ENCODE data around the gene ZMYND8. TPM values are rescaled to one million over a fixed set of nuclear protein-coding genes. Genes with fewer than 3 reads are reported as not detected.
"Not testable (repeated sequence)": the region's sequence is repeated elsewhere in the genome, so short reads cannot be mapped to it uniquely, and the experiment has no call there.

Gene ZMYND8
- total and polyA plus RNA-seq, 2 donors, result 14.8 to 28.5 TPM

DNA sequence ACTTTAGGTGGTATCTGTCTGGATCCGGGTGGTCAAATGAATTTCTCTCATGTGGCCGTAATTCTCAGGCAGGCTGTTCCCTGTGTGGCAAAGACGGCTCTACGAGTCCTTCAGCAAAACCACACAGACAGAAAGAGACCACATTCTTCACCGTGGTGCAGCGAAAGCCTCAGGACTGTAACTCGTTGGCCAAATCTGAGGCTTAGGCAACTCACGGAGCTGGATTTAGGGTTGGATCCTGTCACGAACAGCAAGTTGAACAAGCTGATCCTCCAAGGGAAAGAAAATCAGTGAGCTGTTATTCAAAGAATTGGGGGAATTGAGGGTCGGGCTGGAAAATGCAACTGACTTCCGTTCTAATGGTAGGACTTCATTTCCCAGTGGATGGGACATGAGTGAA lies 167.4 kb downstream of the ZMYND8 start:
- no peaks in the 10 kb centered on the region for H3K27me3 ChIP-seq (ENCODE audit: control insufficient read depth in 2 of 2, insufficient read depth in 1 of 2, low read length in 1 of 2)
- no peak overlapping the region for H3K27ac ChIP-seq (ENCODE audit: low read depth in 1 of 2, low read length in 1 of 2)
- no peaks in the 10 kb centered on the region for H3K36me3 ChIP-seq (ENCODE audit: control insufficient read depth in 2 of 2, insufficient read depth in 2 of 2, low read length in 1 of 2)
- WGBS, result 62% methylated on average over 11 of the region's 11 CpGs
- DNase-seq (ENCODE audit: low read depth in 6 of 9, low spot score in 9 of 9), result no peak
- H3K9me3 ChIP-seq (ENCODE audit: control insufficient read depth in 2 of 2, insufficient read depth in 1 of 2, low read length in 1 of 2), result no peaks in the 10 kb centered on the region
- no peak overlapping the region for H3K4me3 ChIP-seq (ENCODE audit: low read length in 2 of 2)
- H3K4me1 ChIP-seq (ENCODE audit: control insufficient read depth in 2 of 2, insufficient read depth in 2 of 2, low read length in 2 of 2), result no peaks in the 10 kb centered on the region

DNA sequence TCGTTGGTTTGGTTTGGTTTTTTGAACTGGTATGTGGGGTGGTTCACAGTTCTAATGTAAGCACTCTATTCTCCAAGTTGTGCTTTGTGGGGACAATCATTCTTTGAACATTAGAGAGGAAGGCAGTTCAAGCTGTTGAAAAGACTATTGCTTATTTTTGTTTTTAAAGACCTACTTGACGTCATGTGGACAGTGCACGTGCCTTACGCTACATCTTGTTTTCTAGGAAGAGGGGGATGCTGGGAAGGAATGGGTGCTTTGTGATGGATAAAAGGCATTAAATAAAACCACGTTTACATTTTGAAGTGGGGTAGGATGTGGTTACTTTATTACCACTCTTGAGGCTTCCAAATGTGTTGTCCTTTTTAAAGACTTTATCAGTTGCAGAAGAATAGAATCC lies 168.0 kb downstream of the ZMYND8 start:
- Histone ChIP-seq H3K9me3 (ENCODE audit: control insufficient read depth in 2 of 2, insufficient read depth in 1 of 2, low read length in 1 of 2) (no peaks in the 10 kb centered on the region), H3K27me3 (ENCODE audit: control insufficient read depth in 2 of 2, insufficient read depth in 1 of 2, low read length in 1 of 2) (no peaks in the 10 kb centered on the region), H3K36me3 (ENCODE audit: control insufficient read depth in 2 of 2, insufficient read depth in 2 of 2, low read length in 1 of 2) (no peaks in the 10 kb centered on the region), H3K4me1 (ENCODE audit: control insufficient read depth in 2 of 2, insufficient read depth in 2 of 2, low read length in 2 of 2) (no peaks in the 10 kb centered on the region), H3K4me3 (ENCODE audit: low read length in 2 of 2) (no peak overlapping the region), H3K27ac (ENCODE audit: low read depth in 1 of 2, low read length in 1 of 2) (no peak overlapping the region)
- 64% methylated on average over 5 of the region's 5 CpGs for WGBS
- no peak for DNase-seq (ENCODE audit: low read depth in 6 of 9, low spot score in 9 of 9)

DNA sequence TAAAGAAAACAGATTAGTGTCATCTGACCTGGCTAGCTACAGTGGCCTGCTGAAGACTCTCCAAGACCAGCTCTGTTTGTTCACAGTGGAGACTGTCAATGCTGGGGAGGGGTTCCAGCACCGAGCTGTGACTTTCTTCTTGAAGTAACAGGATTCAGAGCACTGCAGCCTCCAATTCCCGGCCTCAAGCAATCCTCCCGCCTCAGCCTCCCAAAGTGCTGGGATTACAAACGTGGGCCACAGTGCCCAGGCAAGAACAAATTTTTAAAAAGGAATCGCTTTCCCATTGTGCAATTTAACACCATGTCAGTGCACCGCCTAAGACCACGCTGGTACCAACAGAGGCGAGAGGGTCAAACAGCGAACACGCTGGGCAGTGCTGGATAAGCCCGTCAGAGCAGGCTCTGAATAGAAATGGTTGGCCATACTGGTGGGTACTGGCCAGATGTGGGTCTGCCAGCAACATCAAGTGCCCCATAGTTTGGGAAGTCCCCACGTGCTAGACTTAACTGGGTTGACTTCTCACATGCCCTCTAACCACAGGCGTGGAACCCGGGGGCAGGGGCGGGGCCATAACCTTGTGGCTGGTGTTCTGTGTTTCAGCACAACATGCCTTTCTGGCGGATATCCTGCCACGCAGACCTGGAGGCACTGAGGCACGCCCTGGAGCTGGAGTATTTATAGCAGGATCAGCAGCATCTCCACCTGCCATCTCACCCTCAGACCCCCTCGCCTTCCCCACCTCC lies 168.9 kb downstream of the ZMYND8 start:
- H3K4me1 ChIP-seq (ENCODE audit: control insufficient read depth in 2 of 2, insufficient read depth in 2 of 2, low read length in 2 of 2), result no peaks in the 10 kb centered on the region
- no peaks in the 10 kb centered on the region for H3K27me3 ChIP-seq (ENCODE audit: control insufficient read depth in 2 of 2, insufficient read depth in 1 of 2, low read length in 1 of 2)
- no peaks in the 10 kb centered on the region for H3K9me3 ChIP-seq (ENCODE audit: control insufficient read depth in 2 of 2, insufficient read depth in 1 of 2, low read length in 1 of 2)
- peak overlapping the region in 1 of 2 donors; percentile 10 for H3K27ac ChIP-seq (ENCODE audit: low read depth in 1 of 2, low read length in 1 of 2)
- DNase-seq (ENCODE audit: low read depth in 6 of 9, low spot score in 9 of 9), result no peak
- no peak overlapping the region for H3K4me3 ChIP-seq (ENCODE audit: low read length in 2 of 2)
- H3K36me3 ChIP-seq (ENCODE audit: control insufficient read depth in 2 of 2, insufficient read depth in 2 of 2, low read length in 1 of 2), result no peaks in the 10 kb centered on the region
- 78% methylated on average over 19 of the region's 19 CpGs for WGBS

DNA sequence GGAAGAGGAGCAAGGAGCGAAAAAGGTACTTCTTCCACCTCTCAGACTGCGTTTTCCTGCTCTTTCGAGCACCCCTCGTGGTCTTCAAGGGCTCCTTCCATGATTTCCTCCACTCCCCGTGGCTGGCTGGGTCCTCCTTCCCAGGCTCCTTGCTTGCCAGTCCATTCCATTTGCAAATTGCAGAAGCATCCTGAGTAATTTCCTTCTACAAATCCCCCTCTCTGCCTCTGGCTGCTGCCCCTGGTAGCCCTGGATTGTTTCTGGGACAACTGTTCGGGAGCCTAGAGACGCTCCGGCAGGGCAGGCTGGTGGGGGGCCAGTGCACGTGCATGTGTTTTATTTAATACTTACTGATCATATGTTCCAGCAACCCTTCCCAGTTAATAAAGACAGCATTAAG lies 173.1 kb downstream of the ZMYND8 start:
- WGBS, result 81% methylated on average over 9 of the region's 9 CpGs
- no peak for DNase-seq (ENCODE audit: low read depth in 6 of 9, low spot score in 9 of 9)
- Histone ChIP-seq H3K9me3 (ENCODE audit: control insufficient read depth in 2 of 2, insufficient read depth in 1 of 2, low read length in 1 of 2) (no peaks in the 10 kb centered on the region), H3K4me1 (ENCODE audit: control insufficient read depth in 2 of 2, insufficient read depth in 2 of 2, low read length in 2 of 2) (no peaks in the 10 kb centered on the region), H3K27ac (ENCODE audit: low read depth in 1 of 2, low read length in 1 of 2) (no peak overlapping the region), H3K27me3 (ENCODE audit: control insufficient read depth in 2 of 2, insufficient read depth in 1 of 2, low read length in 1 of 2) (no peaks in the 10 kb centered on the region), H3K36me3 (ENCODE audit: control insufficient read depth in 2 of 2, insufficient read depth in 2 of 2, low read length in 1 of 2) (no peaks in the 10 kb centered on the region), H3K4me3 (ENCODE audit: low read length in 2 of 2) (no peak overlapping the region)

DNA sequence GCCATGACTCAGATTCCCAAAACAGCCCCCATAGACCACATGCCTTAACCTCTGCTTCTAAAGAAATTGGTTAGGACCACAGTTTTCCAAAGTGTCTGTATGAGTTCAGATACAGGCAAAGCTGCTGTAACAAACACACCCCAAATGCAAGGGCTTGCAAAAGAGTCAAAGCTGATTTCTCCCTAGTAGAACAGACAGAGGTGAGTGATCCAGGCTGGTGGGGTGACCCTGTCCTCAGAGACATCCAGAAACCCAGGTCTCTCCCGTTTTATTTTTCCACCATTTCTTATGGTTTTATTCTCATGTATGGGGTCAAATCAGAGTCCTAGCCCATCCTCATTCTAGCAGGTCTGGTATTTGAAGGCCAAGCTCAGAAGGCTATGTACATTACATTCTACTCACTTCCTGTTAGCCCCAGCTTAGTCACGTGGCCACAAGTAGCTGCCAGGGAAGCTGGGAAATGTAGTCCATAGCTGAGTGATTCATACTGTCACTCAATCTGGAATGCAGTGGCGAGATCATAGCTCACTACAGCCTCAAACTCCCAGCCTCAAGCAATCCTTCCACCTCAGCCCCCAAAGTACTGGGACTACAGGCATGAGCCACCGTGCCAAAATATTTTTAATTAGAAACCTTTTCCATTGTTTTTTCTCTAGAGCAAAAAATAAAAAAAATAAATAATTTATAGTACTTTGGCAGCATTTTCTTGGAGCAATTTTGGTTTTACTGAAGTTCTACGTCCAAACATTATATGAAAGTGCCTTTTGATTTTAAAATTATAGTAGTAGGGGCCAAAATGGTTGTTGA lies 175.2 kb downstream of the ZMYND8 start:
- Histone ChIP-seq H3K27me3 (ENCODE audit: control insufficient read depth in 2 of 2, insufficient read depth in 1 of 2, low read length in 1 of 2) (no peaks in the 10 kb centered on the region), H3K4me3 (ENCODE audit: low read length in 2 of 2) (no peak overlapping the region), H3K4me1 (ENCODE audit: control insufficient read depth in 2 of 2, insufficient read depth in 2 of 2, low read length in 2 of 2) (no peaks in the 10 kb centered on the region), H3K36me3 (ENCODE audit: control insufficient read depth in 2 of 2, insufficient read depth in 2 of 2, low read length in 1 of 2) (no peaks in the 10 kb centered on the region), H3K9me3 (ENCODE audit: control insufficient read depth in 2 of 2, insufficient read depth in 1 of 2, low read length in 1 of 2) (no peaks in the 10 kb centered on the region), H3K27ac (ENCODE audit: low read depth in 1 of 2, low read length in 1 of 2) (no peak overlapping the region)
- 85% methylated on average over 5 of the region's 5 CpGs for WGBS
- peak in 3 of 9 donors; percentile 8 to 37 (median 8) for DNase-seq (ENCODE audit: low read depth in 6 of 9, low spot score in 9 of 9)

DNA sequence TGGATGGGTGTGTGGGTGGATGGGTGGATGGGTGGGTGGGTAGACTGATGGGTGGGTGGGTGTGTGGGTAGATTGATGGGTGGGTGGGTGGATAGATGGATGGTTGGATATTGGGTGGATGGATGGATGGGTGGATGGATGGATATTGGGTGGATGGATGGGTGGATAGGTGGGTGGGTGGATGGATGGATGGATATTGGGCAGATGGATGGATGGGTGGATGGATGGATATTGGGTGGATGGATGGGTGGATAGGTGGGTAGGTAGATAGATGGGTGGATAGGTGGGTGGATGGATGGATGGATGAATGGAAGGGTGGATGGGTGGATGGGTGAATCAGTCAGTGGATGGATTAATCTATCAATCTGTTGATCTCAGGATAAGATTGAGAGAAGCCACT lies 177.2 kb downstream of the ZMYND8 start:
- no peak for DNase-seq (ENCODE audit: low read depth in 6 of 9, low spot score in 9 of 9)

DNA sequence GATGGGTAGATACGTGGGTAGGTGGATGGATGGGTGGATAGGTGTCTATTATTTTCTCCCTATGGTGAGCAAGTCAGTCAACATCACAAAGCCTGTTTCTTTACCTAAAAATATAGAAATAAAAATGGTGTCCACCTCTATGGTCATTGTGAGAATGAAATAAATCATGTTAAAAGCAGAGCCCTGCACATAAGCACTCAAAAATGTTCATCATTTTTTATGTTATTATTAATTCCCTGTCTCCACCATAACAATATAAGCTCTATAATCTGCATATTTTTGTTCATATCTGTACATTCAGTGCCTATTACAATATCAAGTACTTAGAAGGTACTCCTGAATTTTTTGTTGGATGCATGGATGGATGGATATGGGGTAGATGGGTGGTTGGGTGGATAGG lies 177.6 kb downstream of the ZMYND8 start:
- no peak overlapping the region for H3K4me3 ChIP-seq (ENCODE audit: low read length in 2 of 2)
- DNase-seq (ENCODE audit: low read depth in 6 of 9, low spot score in 9 of 9), result no peak
- H3K27me3 ChIP-seq (ENCODE audit: control insufficient read depth in 2 of 2, insufficient read depth in 1 of 2, low read length in 1 of 2), result no peaks in the 10 kb centered on the region
- 79% methylated on average over 1 of the region's 1 CpG for WGBS
- no peaks in the 10 kb centered on the region for H3K4me1 ChIP-seq (ENCODE audit: control insufficient read depth in 2 of 2, insufficient read depth in 2 of 2, low read length in 2 of 2)
- H3K36me3 ChIP-seq (ENCODE audit: control insufficient read depth in 2 of 2, insufficient read depth in 2 of 2, low read length in 1 of 2), result no peaks in the 10 kb centered on the region
- no peak overlapping the region for H3K27ac ChIP-seq (ENCODE audit: low read depth in 1 of 2, low read length in 1 of 2)
- H3K9me3 ChIP-seq (ENCODE audit: control insufficient read depth in 2 of 2, insufficient read depth in 1 of 2, low read length in 1 of 2), result no peaks in the 10 kb centered on the region

More for the DNA sequence above, 177.2 kb downstream of the ZMYND8 start:
- Histone ChIP-seq H3K4me3 (ENCODE audit: low read length in 2 of 2) (no peak overlapping the region), H3K9me3 (ENCODE audit: control insufficient read depth in 2 of 2, insufficient read depth in 1 of 2, low read length in 1 of 2) (no peaks in the 10 kb centered on the region), H3K4me1 (ENCODE audit: control insufficient read depth in 2 of 2, insufficient read depth in 2 of 2, low read length in 2 of 2) (no peaks in the 10 kb centered on the region), H3K36me3 (ENCODE audit: control insufficient read depth in 2 of 2, insufficient read depth in 2 of 2, low read length in 1 of 2) (no peaks in the 10 kb centered on the region), H3K27me3 (ENCODE audit: control insufficient read depth in 2 of 2, insufficient read depth in 1 of 2, low read length in 1 of 2) (no peaks in the 10 kb centered on the region), H3K27ac (ENCODE audit: low read depth in 1 of 2, low read length in 1 of 2) (no peak overlapping the region)

DNA sequence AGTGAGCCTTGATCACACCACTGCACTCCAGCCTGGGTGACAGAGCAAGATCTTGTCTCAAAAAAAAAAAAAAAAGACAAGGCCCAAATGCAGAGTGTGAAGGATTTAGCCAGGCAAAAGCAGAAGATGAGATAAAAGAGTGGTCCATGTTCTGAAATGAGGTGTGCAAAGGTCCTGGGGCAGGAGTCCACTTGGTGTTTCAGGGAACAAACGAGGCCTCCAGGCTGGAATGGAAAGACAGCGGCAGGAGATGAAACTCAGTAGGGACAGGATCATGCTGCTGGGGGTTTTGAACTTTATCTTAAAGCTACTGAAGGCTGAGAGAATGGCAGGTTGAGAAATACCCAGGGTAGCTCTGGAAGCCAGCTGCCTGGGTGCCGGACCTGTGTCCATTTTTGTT lies 178.2 kb downstream of the ZMYND8 start:
- no peaks in the 10 kb centered on the region for H3K9me3 ChIP-seq (ENCODE audit: control insufficient read depth in 2 of 2, insufficient read depth in 1 of 2, low read length in 1 of 2)
- H3K36me3 ChIP-seq (ENCODE audit: control insufficient read depth in 2 of 2, insufficient read depth in 2 of 2, low read length in 1 of 2), result no peaks in the 10 kb centered on the region
- no peaks in the 10 kb centered on the region for H3K27me3 ChIP-seq (ENCODE audit: control insufficient read depth in 2 of 2, insufficient read depth in 1 of 2, low read length in 1 of 2)
- WGBS, result 66% methylated on average over 3 of the region's 3 CpGs
- no peak overlapping the region for H3K27ac ChIP-seq (ENCODE audit: low read depth in 1 of 2, low read length in 1 of 2)
- no peaks in the 10 kb centered on the region for H3K4me1 ChIP-seq (ENCODE audit: control insufficient read depth in 2 of 2, insufficient read depth in 2 of 2, low read length in 2 of 2)
- H3K4me3 ChIP-seq (ENCODE audit: low read length in 2 of 2), result no peak overlapping the region
- no peak for DNase-seq (ENCODE audit: low read depth in 6 of 9, low spot score in 9 of 9)

DNA sequence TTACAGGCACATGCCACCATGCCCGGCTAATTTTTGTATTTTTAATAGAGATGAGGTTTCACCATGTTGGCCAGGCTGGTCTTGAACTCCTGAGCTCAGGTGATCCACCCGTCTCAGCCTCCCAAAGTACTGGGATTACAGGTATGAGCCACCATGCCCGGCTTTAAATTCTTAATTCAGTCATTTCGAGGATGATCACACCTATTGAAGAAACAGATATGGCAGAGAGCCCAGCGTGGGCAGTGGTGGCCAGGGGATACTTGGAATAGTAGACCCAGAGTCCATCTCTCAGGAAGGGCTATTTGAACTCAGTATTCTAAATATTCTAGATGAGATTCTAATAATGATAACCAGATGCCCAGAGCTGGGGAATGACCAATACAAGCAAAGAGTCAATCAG lies 180.3 kb downstream of the ZMYND8 start:
- not testable (repeated sequence) for H3K4me1 ChIP-seq (ENCODE audit: control insufficient read depth in 2 of 2, insufficient read depth in 2 of 2, low read length in 2 of 2); H3K27ac ChIP-seq (ENCODE audit: low read depth in 1 of 2, low read length in 1 of 2); H3K9me3 ChIP-seq (ENCODE audit: control insufficient read depth in 2 of 2, insufficient read depth in 1 of 2, low read length in 1 of 2); H3K27me3 ChIP-seq (ENCODE audit: control insufficient read depth in 2 of 2, insufficient read depth in 1 of 2, low read length in 1 of 2); DNase-seq (ENCODE audit: low read depth in 6 of 9, low spot score in 9 of 9); H3K4me3 ChIP-seq (ENCODE audit: low read length in 2 of 2); H3K36me3 ChIP-seq (ENCODE audit: control insufficient read depth in 2 of 2, insufficient read depth in 2 of 2, low read length in 1 of 2)
- 77% methylated on average over 5 of the region's 5 CpGs for WGBS
